ENCODE results near the gene EMC10.

The EMC10 gene

GRCh38 chr19:50481351-50482149 is 5.2 kb downstream of the EMC10 start:
- Mint-ChIP-seq H3K36me3 (peaks cover 9% of the 10 kb centered on the region), H3K4me1 (peaks cover 20% of the 10 kb centered on the region), H3K27ac (no peak overlapping the region), H3K4me3 (no peak overlapping the region), H3K9me3 (no peaks in the 10 kb centered on the region), H3K27me3 (no peaks in the 10 kb centered on the region)

DNA sequence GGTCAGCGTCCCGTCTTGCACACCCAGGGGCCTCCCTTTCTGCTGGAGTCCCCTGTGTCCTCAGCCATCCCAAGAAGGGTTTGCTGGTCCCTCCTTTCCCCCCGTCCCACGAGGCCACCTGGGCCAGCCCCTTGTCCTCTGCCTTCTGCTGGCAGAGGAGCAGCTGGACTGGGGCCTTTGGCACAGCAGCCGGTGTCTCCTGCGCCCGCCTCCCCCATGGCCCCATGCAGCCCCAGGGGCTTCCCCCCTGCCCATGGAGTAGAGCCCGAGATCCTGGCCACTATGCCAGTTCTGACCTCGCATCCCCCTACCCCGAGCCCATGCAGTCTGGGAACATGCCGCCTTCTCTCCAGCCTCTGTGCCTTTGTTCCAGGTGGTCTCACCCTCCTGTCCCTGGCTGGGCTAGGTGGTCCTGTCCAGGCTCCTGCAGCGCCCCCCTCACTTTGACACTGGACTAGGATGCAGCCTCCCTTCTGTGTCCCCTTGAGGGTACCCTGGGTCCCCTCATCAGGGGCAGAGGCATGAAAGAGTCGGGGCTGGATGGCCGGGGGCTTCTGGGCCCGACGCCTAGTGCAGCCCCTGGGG is 6.1 kb downstream of the EMC10 start:
- H3K27me3 Mint-ChIP-seq = no peaks in the 10 kb centered on the region
- no peaks in the 10 kb centered on the region for H3K9me3 Mint-ChIP-seq
- no peak overlapping the region for H3K4me3 Mint-ChIP-seq
- peaks cover 18% of the 10 kb centered on the region for H3K4me1 Mint-ChIP-seq
- no peak overlapping the region for H3K27ac Mint-ChIP-seq
- H3K36me3 Mint-ChIP-seq = peaks cover 8% of the 10 kb centered on the region

DNA sequence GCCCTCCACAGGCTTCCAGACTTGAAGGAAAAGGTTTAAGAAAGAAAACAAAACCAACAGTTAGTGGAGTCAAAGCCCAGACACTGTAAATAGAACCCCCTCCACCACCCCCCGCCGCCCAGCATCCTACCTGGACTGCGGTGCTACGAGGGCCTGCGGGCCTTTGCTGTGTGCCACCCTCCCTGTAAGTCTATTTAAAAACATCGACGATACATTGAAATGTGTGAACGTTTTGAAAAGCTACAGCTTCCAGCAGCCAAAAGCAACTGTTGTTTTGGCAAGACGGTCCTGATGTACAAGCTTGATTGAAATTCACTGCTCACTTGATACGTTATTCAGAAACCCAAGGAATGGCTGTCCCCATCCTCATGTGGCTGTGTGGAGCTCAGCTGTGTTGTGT is 6.6 kb downstream of the EMC10 start:
- Mint-ChIP-seq H3K27ac (no peak overlapping the region), H3K9me3 (no peaks in the 10 kb centered on the region), H3K27me3 (no peaks in the 10 kb centered on the region), H3K36me3 (peaks cover 6% of the 10 kb centered on the region), H3K4me1 (peaks cover 17% of the 10 kb centered on the region), H3K4me3 (no peak overlapping the region)

DNA sequence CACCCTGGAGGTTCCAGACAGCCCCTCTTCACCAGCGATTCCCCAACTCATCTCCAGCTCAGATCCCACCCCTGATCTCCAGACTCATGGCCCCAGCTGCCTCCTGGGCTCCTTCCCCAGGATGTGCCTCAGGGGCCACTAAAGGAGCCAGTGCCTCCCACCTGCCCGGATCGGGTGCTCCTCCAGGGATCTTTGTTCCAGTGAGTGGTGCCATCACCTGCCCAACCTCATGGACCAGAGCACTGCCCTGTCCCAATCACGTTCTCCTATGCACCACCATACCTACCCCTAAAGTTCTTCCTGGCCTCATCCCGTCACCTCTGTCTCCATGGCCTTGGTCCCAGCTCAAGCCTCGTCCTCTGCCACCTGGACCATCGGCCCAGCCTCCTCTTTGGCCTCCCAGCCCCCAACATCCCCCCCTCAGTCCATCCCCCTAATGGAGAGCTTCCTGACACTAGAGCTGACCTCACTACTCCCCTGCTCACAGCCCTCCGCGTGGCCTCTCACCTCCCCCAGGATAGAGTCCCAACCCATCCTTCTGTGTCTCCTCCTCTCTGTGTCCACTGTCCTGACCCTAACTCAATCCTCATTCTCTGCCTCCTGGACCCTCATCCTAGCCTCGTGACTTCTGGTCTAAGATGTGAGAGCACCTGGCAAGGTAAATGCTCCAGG is 9.1 kb downstream of the EMC10 start:
- Mint-ChIP-seq H3K27me3 (no peaks in the 10 kb centered on the region), H3K4me3 (no peak overlapping the region), H3K36me3 (peaks cover 6% of the 10 kb centered on the region), H3K27ac (peak overlapping the region; percentile 14), H3K9me3 (no peaks in the 10 kb centered on the region), H3K4me1 (peaks cover 18% of the 10 kb centered on the region)

GRCh38 chr19:50486823-50487515 is 10.7 kb downstream of the EMC10 start:
- peaks cover 6% of the 10 kb centered on the region for H3K36me3 Mint-ChIP-seq
- no peak overlapping the region for H3K4me3 Mint-ChIP-seq
- peaks cover 34% of the 10 kb centered on the region for H3K4me1 Mint-ChIP-seq
- H3K9me3 Mint-ChIP-seq = no peaks in the 10 kb centered on the region
- H3K27me3 Mint-ChIP-seq = no peaks in the 10 kb centered on the region
- H3K27ac Mint-ChIP-seq = no peak overlapping the region

- no peak overlapping the region for H3K4me3 Mint-ChIP-seq
- no peaks in the 10 kb centered on the region for H3K9me3 Mint-ChIP-seq
- no peak overlapping the region for H3K27ac Mint-ChIP-seq
- peaks cover 4% of the 10 kb centered on the region for H3K36me3 Mint-ChIP-seq
- H3K27me3 Mint-ChIP-seq = no peaks in the 10 kb centered on the region
- H3K4me1 Mint-ChIP-seq = peaks cover 40% of the 10 kb centered on the region
Observed at GRCh38 chr19:50488389-50489194, 12.3 kb downstream of the EMC10 start.

- Mint-ChIP-seq H3K4me3 (no peak overlapping the region), H3K27ac (no peak overlapping the region), H3K4me1 (peaks cover 40% of the 10 kb centered on the region), H3K27me3 (no peaks in the 10 kb centered on the region), H3K9me3 (no peaks in the 10 kb centered on the region), H3K36me3 (peaks cover 4% of the 10 kb centered on the region)
Observed at GRCh38 chr19:50489461-50490011, 13.2 kb downstream of the EMC10 start.

- Mint-ChIP-seq H3K27ac (no peak overlapping the region), H3K4me3 (no peak overlapping the region), H3K36me3 (peaks cover 4% of the 10 kb centered on the region), H3K4me1 (peaks cover 40% of the 10 kb centered on the region), H3K9me3 (no peaks in the 10 kb centered on the region), H3K27me3 (no peaks in the 10 kb centered on the region)
Observed at GRCh38 chr19:50490411-50490811, 14.1 kb downstream of the EMC10 start.

DNA sequence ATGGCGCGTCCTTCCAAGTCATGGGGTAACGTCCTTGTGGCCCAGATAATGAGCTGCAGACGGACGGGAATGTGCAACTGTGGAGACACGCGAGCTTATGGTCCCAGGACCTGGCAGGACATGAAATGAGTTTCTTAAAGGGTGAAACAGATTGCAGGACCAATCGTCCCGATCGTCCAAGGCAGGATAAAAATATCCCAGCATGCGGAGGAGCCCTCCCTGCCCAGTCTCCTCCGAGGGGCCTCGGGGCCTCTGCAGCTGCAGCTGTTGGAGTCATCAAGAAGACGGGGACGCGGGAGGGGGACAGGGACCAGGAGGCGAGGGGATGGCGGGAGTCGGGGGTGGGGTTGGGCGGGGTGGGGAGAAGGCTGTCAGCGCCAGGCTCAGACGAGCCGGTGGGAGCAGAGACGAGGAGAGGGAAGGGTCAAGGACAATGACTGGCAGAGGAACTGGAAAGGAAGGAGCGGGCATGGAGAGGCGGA is 14.7 kb downstream of the EMC10 start:
- H3K27ac Mint-ChIP-seq = no peak overlapping the region
- peaks cover 40% of the 10 kb centered on the region for H3K4me1 Mint-ChIP-seq
- H3K36me3 Mint-ChIP-seq = peaks cover 4% of the 10 kb centered on the region
- no peaks in the 10 kb centered on the region for H3K27me3 Mint-ChIP-seq
- H3K9me3 Mint-ChIP-seq = no peaks in the 10 kb centered on the region
- H3K4me3 Mint-ChIP-seq = no peak overlapping the region

GRCh38 chr19:50492303-50493052 is 16.2 kb downstream of the EMC10 start:
- Mint-ChIP-seq H3K36me3 (peaks cover 5% of the 10 kb centered on the region), H3K4me1 (peaks cover 36% of the 10 kb centered on the region), H3K27ac (peak overlapping the region; percentile 69), H3K9me3 (no peaks in the 10 kb centered on the region), H3K27me3 (no peaks in the 10 kb centered on the region), H3K4me3 (peak overlapping the region; percentile 54)

GRCh38 chr19:50493171-50493570 is 16.9 kb downstream of the EMC10 start:
- Mint-ChIP-seq H3K4me3 (no peak overlapping the region), H3K36me3 (peaks cover 5% of the 10 kb centered on the region), H3K4me1 (peaks cover 32% of the 10 kb centered on the region), H3K9me3 (no peaks in the 10 kb centered on the region), H3K27me3 (no peaks in the 10 kb centered on the region), H3K27ac (no peak overlapping the region)

DNA sequence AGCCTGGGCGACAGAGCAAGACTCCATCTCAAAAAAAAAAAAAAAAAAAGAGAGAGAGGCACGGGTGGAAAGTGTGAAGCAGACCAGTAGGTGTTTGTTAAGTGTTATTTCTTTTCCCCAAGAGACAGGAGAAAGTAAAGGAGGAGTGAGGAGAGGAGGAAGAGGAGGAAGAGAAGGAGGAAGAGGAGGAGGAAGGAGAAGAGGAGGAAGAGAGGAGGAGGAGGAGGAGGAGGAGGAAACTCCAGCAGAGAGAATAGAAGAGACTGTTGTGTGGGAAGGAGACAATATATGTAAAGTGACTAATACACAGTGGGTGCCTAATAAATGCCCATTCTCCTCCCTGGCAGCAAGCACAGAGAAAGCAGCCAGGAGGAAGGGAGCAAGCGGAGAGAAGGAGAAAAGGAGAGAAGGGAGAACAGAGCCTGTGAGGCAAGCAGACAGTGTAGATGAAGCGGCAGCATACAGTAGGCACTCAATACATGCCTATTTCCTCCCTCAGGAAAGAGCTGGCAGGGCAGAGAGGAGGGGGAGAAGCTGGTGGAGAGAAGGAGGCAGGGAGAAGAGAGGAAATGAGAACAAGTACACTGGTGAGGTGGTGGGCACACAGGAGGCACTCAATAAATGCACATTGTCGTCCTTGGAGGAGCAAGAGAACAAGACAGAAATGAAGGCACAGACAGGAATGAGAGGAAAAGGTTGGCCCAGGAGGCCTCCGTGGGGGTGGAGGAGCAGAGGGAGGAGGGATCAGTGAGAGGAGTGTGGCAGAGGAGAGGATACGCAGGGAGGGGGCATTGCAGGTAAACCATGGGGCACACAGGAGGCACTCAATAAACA is 18.1 kb downstream of the EMC10 start:
- H3K36me3 Mint-ChIP-seq = peaks cover 1% of the 10 kb centered on the region
- no peak overlapping the region for H3K27ac Mint-ChIP-seq
- peaks cover 24% of the 10 kb centered on the region for H3K4me1 Mint-ChIP-seq
- H3K9me3 Mint-ChIP-seq = no peaks in the 10 kb centered on the region
- no peaks in the 10 kb centered on the region for H3K27me3 Mint-ChIP-seq
- H3K4me3 Mint-ChIP-seq = no peak overlapping the region

DNA sequence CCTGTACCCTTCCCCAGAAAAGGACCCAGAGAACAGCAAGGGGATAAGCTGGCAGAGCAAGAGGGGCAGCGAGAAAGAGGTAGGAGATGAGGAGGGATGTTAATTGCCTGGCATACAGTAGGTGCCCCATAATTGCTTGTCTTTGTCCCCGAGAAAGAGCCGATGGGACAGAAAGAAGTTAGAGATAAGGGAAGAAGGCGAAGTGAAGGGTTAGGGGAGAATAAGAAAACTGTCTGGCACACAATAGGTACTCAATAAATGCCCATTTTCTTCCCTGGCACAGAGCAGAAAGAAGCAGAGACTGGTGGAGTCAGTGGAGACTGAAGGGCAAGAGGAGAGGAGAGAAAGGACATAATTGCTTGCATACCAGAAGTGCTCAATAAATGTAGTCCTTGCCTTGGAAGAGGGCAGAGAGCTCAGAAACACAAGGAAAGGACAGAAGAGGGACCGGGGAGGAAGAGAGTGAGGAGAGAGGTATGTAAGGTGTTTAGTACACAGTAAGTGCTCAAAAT is 18.8 kb downstream of the EMC10 start:
- Mint-ChIP-seq H3K36me3 (peaks cover 1% of the 10 kb centered on the region), H3K4me3 (no peak overlapping the region), H3K27ac (no peak overlapping the region), H3K4me1 (peaks cover 24% of the 10 kb centered on the region), H3K27me3 (no peaks in the 10 kb centered on the region), H3K9me3 (no peaks in the 10 kb centered on the region)

Data from activated naive CD4-positive, alpha-beta T cell treated with anti-CD3 and anti-CD28 coated beads, Interleukin-2, amount 50 U/mL, for 24 hours (primary cell).